ENCODE data around the gene CA10. TPM values are rescaled to one million over a fixed set of nuclear protein-coding genes. Genes with fewer than 3 reads are reported as not detected.

CA10 gene
- total and polyA plus RNA-seq, 2 donors (not counting 3 experiments of a cell fraction or from before 2014, with no cell fraction given), result not detected

DNA sequence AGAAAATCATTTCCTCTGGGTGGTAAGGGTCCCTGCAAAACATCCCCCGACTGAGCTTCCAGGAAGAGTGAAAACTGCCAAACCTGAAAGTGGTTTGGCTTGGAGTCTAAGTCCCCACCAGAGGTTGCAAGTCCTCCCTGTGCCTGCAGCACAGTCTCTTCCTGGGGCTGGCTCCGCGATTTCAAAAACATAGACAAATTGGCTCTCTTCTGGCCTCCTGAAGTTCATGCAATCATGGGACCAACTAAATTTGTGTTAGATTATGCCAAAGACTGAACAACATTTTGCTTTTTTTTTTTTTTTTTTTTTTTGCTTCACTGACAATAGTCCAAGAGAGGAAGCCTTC, 447.9 kb downstream of the CA10 start:
- Histone ChIP-seq H3K27ac (ENCODE audit: insufficient read depth, low read depth, low read length) (no peak overlapping the region), H3K4me3 (replicated peaks in 1 of 3; ENCODE audit: insufficient read depth in 1 of 3, low read depth in 1 of 3, low read length in 3 of 3) (no peak overlapping the region), H3K9me3 (replicated peaks; ENCODE audit: control insufficient read depth, insufficient read depth, low read length) (no peaks in the 10 kb centered on the region), H3K27me3 (ENCODE audit: control insufficient read depth in 2 of 2, insufficient read depth in 2 of 2, low read length in 2 of 2) (no peaks in the 10 kb centered on the region), H2AFZ (ENCODE audit: low read depth, low read length) (no peak overlapping the region), H3K9ac (replicated peaks; ENCODE audit: extremely low read depth, insufficient read depth, low read length) (no peak overlapping the region), H4K20me1 (replicated peaks; ENCODE audit: control insufficient read depth, extremely low read depth, insufficient read depth, low read length) (no peaks in the 10 kb centered on the region), H3K4me1 (ENCODE audit: control insufficient read depth, extremely low read depth, insufficient read depth, low read length) (no peaks in the 10 kb centered on the region), H3K4me2 (ENCODE audit: insufficient read depth, low read length) (no peak overlapping the region), H3K9me1 (replicated peaks; ENCODE audit: control insufficient read depth, extremely low read depth, insufficient read depth, low read length) (no peaks in the 10 kb centered on the region), H3K36me3 (ENCODE audit: control insufficient read depth in 2 of 2, extremely low read depth in 1 of 2, insufficient read depth in 2 of 2, low read length in 2 of 2) (no peaks in the 10 kb centered on the region), H3K79me2 (ENCODE audit: control insufficient read depth, insufficient read depth, low read length) (no peaks in the 10 kb centered on the region)
- FAIRE-seq, result no peak
- CTCF ChIA-PET, result no interaction called here
- no peak for DNase-seq (ENCODE audit: low read depth, low spot score)
- intact Hi-C loops (cut with micrococcal nuclease), result no loop called here
- no TSS peak for BruUV-seq (replicated peaks)
- POLR2A ChIA-PET, result no interaction called here
- no peak for TF ChIP-seq MYC (IDR thresholded peaks at IDR 0.05; ENCODE audit: low read depth, low read length)
- no peak for TF ChIP-seq POLR2AphosphoS5 (IDR thresholded peaks at IDR 0.05; ENCODE audit: insufficient read depth, low read depth, low read length)
- TF ChIP-seq EZH2 (IDR thresholded peaks at IDR 0.05; ENCODE audit: borderline replicate concordance, low read depth, low read length, severe bottlenecking), result no peak
- TF ChIP-seq JUN (IDR thresholded peaks at IDR 0.05; ENCODE audit: borderline replicate concordance, insufficient read depth, insufficient read length, low read depth), result no peak
- TF ChIP-seq FOS (IDR thresholded peaks at IDR 0.05; ENCODE audit: borderline replicate concordance, insufficient read depth, low read length), result no peak
- TF ChIP-seq, protein P1, sequence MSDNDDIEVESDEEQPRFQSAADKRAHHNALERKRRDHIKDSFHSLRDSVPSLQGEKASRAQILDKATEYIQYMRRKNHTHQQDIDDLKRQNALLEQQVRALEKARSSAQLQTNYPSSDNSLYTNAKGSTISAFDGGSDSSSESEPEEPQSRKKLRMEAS (IDR thresholded peaks at IDR 0.05; ENCODE audit: insufficient read depth, insufficient read length), result no peak
- TF ChIP-seq GATA2 (IDR thresholded peaks at IDR 0.05; ENCODE audit: insufficient read depth, insufficient read length, low read depth, low read length), result no peak
- TF ChIP-seq, protein P2, sequence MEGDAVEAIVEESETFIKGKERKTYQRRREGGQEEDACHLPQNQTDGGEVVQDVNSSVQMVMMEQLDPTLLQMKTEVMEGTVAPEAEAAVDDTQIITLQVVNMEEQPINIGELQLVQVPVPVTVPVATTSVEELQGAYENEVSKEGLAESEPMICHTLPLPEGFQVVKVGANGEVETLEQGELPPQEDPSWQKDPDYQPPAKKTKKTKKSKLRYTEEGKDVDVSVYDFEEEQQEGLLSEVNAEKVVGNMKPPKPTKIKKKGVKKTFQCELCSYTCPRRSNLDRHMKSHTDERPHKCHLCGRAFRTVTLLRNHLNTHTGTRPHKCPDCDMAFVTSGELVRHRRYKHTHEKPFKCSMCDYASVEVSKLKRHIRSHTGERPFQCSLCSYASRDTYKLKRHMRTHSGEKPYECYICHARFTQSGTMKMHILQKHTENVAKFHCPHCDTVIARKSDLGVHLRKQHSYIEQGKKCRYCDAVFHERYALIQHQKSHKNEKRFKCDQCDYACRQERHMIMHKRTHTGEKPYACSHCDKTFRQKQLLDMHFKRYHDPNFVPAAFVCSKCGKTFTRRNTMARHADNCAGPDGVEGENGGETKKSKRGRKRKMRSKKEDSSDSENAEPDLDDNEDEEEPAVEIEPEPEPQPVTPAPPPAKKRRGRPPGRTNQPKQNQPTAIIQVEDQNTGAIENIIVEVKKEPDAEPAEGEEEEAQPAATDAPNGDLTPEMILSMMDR (IDR thresholded peaks at IDR 0.05; ENCODE audit: extremely low read depth in 1 of 2, insufficient read depth in 1 of 2, low read depth in 1 of 2, low read length in 2 of 2), result no peak
- TF ChIP-seq POLR2A (IDR thresholded peaks at IDR 0.05; ENCODE audit: low read depth, low read length), result no peak
- dilution Hi-C loops (cut with MboI; ENCODE audit: extremely low pct_ligation_motif_present, low sequenced_read_pairs), result no loop called here
